Ovary (tissue), 9 donors: Measurements from ENCODE around the gene MYBPH. TPM values are rescaled to one million over a fixed set of nuclear protein-coding genes. Genes with fewer than 3 reads are reported as not detected.

ENCODE experiments used
- DNase-seq, 5 donors: peaks; one replicate each; pipeline ENCODE4 v3.0.0-alpha.2; 2019 to 2020
- H3K27ac ChIP-seq, 2 donors: fragments of 200-600 bp; one replicate each; pipeline versions ENCODE4 v1.5.1 to v1.8.0; 2019 to 2022
- H3K27me3 ChIP-seq: fragments of 200-600 bp; one replicate; pipeline ENCODE4 v1.8.0; 2022
- H3K36me3 ChIP-seq: fragments of 200-600 bp; sonication (generic); one replicate; pipeline ENCODE4 v1.5.1; 2019
- H3K4me1 ChIP-seq: one replicate; pipeline ENCODE4 v1.8.1; 2013; ENCODE audit warnings: mild to moderate bottlenecking, moderate library complexity; ENCODE audit not compliant: insufficient read depth
- H3K4me3 ChIP-seq: fragments of 200-600 bp; sonication (generic); one replicate; pipeline ENCODE4 v1.5.1; 2017
- H3K9me3 ChIP-seq, 2 donors: fragments of 200-600 bp in 1 of 2; sonication (generic) in 1 of 2; one replicate each; pipeline versions ENCODE4 v1.5.1 to v1.8.1; 2013 to 2019; ENCODE audit warnings: mild to moderate bottlenecking in 1 of 2, moderate library complexity in 1 of 2
- CTCF ChIP-seq, 3 donors: fragments of 450-650 bp in 2 of 3; fragments of 200-600 bp in 1 of 3; IDR thresholded peaks; one replicate each; pipeline versions ENCODE4 v1.5.1 to v1.8.0; 2016 to 2022; ENCODE audit warnings: antibody characterized with exemption in 3 of 3, mild to moderate bottlenecking in 1 of 3
- EP300 ChIP-seq: sonication (generic); formaldehyde crosslinking; IDR thresholded peaks from one replicate; pipeline ENCODE4 v1.6.1; 2017; ENCODE audit warnings: antibody characterized with exemption
- POLR2A ChIP-seq: fragments of 450-650 bp; IDR thresholded peaks from one replicate; pipeline ENCODE4 v1.6.1; 2017; ENCODE audit warnings: antibody characterized with exemption, mild to moderate bottlenecking, moderate library complexity
- WGBS, 3 donors: extraction: QIAGEN DNeasy Blood & Tissue Kit in 1 of 3; methylation state at CpG; one replicate each; pipeline versions ENCODE4 v1.1.5 to v1.1.7; 2013 to 2017; 5-methylcytosine and 5-hydroxymethylcytosine counted together
- intact Hi-C, 4 donors: fragments of 100-400 bp; cut with DNase I; formaldehyde crosslinking; loops; one replicate each; pipeline versions ENCODE4 v1.11.0 to v1.15.1; 2022 to 2023
- polyA plus RNA-seq, 2 donors: library from polyadenylated mRNA; stranded (reverse); fragments of 200-250 nt in 1 of 2; fragments of 350-450 nt in 1 of 2; fragmentation: Illumina TruSeq in 1 of 2; extraction: RNeasy Lipid Tissue Mini Kit (QIAGEN cat#74804) in 1 of 2; gene quantifications; one replicate each; pipeline ENCODE4 v1.2.3, GENCODE V29; 2013 to 2014
- total RNA-seq, 7 donors: library from RNA; depleted of rRNA in 2 of 7; stranded (reverse); fragments of >200 nt in 2 of 7; fragmentation: NEBNext Ultra II Directional in 3 of 7; extraction: Animal tissue kit (Norgen Biotek cat#: 25700) in 3 of 7; gene quantifications; one replicate each; pipeline versions ENCODE4 v1.1.0 to v1.2.4, GENCODE V29; 2016 to 2023
- donor health status: DM: no; HTN: no; CAD: no; lungs with moderate emphysema.
- donor health status: DM: no; HTN: no; CAD: no.
- donor health status: Bipolar disorder and iron deficiency.
- donor health status: DM: yes; HTN: yes; CAD: no.
- donor health status: DM: no; HTN: no; CAD: no.
- donor health status: DM: yes; HTN: yes; CAD: no.

The MYBPH gene
- total and polyA plus RNA-seq, 9 donors = 0.04 to 0.27 (median 0.17) TPM; not detected in 5

- no peak for TF ChIP-seq POLR2A
- no peak for TF ChIP-seq EP300
- no peak for TF ChIP-seq CTCF (IDR thresholded peaks at IDR 0.05)
- DNase-seq = no peak
- Histone ChIP-seq H3K27ac (no peak overlapping the region), H3K9me3 (no peaks in the 10 kb centered on the region), H3K4me1 (peaks cover 2% of the 10 kb centered on the region), H3K27me3 (no peaks in the 10 kb centered on the region), H3K36me3 (no peaks in the 10 kb centered on the region), H3K4me3 (no peak overlapping the region)
- WGBS, 3 donors = 92 to 93% (median 92%) methylated on average over 14 of the region's 14 CpGs
- intact Hi-C loops = no loop called here
These were observed 3.4 kb upstream of the MYBPH start for GRCh38 chr1:203178821-203179666.

GRCh38 chr1:203178083-203178482, 2.5 kb upstream of the MYBPH start:
- no peaks in the 10 kb centered on the region for H3K27me3 ChIP-seq
- TF ChIP-seq POLR2A = no peak
- no peak for TF ChIP-seq CTCF (IDR thresholded peaks at IDR 0.05)
- no peak for TF ChIP-seq EP300
- H3K36me3 ChIP-seq = no peaks in the 10 kb centered on the region
- no peak overlapping the region for H3K4me3 ChIP-seq
- 70 to 82% (median 73%) methylated on average over 5 of the region's 5 CpGs for WGBS, 3 donors
- intact Hi-C loops = no loop called here
- H3K4me1 ChIP-seq = peaks cover 2% of the 10 kb centered on the region
- H3K9me3 ChIP-seq = no peaks in the 10 kb centered on the region
- H3K27ac ChIP-seq = no peak overlapping the region
- no peak for DNase-seq

- Histone ChIP-seq H3K27ac (no peak overlapping the region), H3K27me3 (no peaks in the 10 kb centered on the region), H3K4me1 (peaks cover 2% of the 10 kb centered on the region), H3K4me3 (no peak overlapping the region), H3K36me3 (no peaks in the 10 kb centered on the region), H3K9me3 (no peaks in the 10 kb centered on the region)
- TF ChIP-seq EP300 (no peak), POLR2A (no peak), CTCF (IDR thresholded peaks at IDR 0.05) (no peak)
- no peak for DNase-seq
- intact Hi-C loops = no loop called here
- WGBS, 3 donors = 31 to 46% (median 37%) methylated on average over 8 to 9 of the region's 9 CpGs
These were observed 1.9 kb upstream of the MYBPH start for GRCh38 chr1:203177470-203178039.

- TF ChIP-seq CTCF (IDR thresholded peaks at IDR 0.05) (no peak), EP300 (no peak), POLR2A (no peak)
- Histone ChIP-seq H3K4me3 (no peak overlapping the region), H3K4me1 (peaks cover 2% of the 10 kb centered on the region), H3K27ac (no peak overlapping the region), H3K27me3 (no peaks in the 10 kb centered on the region), H3K36me3 (no peaks in the 10 kb centered on the region), H3K9me3 (no peaks in the 10 kb centered on the region)
- 83 to 89% (median 84%) methylated on average over 6 of the region's 6 CpGs for WGBS, 3 donors
- intact Hi-C loops = no loop called here
- no peak for DNase-seq
These were observed 1.4 kb upstream of the MYBPH start for GRCh38 chr1:203177036-203177405.
